ENCODE measurements around the gene GALNT10. TPM values are rescaled to one million over a fixed set of nuclear protein-coding genes. Genes with fewer than 3 reads are reported as not detected.
A peak's percentile ranks its signal among the peaks of the same experiment; 100 is the strongest.

Gene GALNT10
- total and polyA plus RNA-seq, 9 of the 15 experiments (the other 6 are each of a cell fraction or from before 2014, with no cell fraction given), result 4.6 to 37.1 (median 13.3) TPM

GRCh38 chr5:154403776-154404387 lies 213.3 kb downstream of the GALNT10 start:
- H3K27ac ChIP-seq (ENCODE audit: extremely low read depth, low read depth, low read length), result no peak overlapping the region
- H3K4me3 ChIP-seq, result no peak overlapping the region
- TF ChIP-seq, protein P1, sequence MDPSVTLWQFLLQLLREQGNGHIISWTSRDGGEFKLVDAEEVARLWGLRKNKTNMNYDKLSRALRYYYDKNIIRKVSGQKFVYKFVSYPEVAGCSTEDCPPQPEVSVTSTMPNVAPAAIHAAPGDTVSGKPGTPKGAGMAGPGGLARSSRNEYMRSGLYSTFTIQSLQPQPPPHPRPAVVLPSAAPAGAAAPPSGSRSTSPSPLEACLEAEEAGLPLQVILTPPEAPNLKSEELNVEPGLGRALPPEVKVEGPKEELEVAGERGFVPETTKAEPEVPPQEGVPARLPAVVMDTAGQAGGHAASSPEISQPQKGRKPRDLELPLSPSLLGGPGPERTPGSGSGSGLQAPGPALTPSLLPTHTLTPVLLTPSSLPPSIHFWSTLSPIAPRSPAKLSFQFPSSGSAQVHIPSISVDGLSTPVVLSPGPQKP (CRISPR knock-in tag; IDR thresholded peaks at IDR 0.05), result no peak
- no peak for TF ChIP-seq TFAM (CRISPR knock-in tag; conservative IDR thresholded peaks at IDR 0.05)
- TF ChIP-seq ZBTB33 (CRISPR knock-in tag; IDR thresholded peaks at IDR 0.05), result peak; percentile 78
- TF ChIP-seq, protein P2, sequence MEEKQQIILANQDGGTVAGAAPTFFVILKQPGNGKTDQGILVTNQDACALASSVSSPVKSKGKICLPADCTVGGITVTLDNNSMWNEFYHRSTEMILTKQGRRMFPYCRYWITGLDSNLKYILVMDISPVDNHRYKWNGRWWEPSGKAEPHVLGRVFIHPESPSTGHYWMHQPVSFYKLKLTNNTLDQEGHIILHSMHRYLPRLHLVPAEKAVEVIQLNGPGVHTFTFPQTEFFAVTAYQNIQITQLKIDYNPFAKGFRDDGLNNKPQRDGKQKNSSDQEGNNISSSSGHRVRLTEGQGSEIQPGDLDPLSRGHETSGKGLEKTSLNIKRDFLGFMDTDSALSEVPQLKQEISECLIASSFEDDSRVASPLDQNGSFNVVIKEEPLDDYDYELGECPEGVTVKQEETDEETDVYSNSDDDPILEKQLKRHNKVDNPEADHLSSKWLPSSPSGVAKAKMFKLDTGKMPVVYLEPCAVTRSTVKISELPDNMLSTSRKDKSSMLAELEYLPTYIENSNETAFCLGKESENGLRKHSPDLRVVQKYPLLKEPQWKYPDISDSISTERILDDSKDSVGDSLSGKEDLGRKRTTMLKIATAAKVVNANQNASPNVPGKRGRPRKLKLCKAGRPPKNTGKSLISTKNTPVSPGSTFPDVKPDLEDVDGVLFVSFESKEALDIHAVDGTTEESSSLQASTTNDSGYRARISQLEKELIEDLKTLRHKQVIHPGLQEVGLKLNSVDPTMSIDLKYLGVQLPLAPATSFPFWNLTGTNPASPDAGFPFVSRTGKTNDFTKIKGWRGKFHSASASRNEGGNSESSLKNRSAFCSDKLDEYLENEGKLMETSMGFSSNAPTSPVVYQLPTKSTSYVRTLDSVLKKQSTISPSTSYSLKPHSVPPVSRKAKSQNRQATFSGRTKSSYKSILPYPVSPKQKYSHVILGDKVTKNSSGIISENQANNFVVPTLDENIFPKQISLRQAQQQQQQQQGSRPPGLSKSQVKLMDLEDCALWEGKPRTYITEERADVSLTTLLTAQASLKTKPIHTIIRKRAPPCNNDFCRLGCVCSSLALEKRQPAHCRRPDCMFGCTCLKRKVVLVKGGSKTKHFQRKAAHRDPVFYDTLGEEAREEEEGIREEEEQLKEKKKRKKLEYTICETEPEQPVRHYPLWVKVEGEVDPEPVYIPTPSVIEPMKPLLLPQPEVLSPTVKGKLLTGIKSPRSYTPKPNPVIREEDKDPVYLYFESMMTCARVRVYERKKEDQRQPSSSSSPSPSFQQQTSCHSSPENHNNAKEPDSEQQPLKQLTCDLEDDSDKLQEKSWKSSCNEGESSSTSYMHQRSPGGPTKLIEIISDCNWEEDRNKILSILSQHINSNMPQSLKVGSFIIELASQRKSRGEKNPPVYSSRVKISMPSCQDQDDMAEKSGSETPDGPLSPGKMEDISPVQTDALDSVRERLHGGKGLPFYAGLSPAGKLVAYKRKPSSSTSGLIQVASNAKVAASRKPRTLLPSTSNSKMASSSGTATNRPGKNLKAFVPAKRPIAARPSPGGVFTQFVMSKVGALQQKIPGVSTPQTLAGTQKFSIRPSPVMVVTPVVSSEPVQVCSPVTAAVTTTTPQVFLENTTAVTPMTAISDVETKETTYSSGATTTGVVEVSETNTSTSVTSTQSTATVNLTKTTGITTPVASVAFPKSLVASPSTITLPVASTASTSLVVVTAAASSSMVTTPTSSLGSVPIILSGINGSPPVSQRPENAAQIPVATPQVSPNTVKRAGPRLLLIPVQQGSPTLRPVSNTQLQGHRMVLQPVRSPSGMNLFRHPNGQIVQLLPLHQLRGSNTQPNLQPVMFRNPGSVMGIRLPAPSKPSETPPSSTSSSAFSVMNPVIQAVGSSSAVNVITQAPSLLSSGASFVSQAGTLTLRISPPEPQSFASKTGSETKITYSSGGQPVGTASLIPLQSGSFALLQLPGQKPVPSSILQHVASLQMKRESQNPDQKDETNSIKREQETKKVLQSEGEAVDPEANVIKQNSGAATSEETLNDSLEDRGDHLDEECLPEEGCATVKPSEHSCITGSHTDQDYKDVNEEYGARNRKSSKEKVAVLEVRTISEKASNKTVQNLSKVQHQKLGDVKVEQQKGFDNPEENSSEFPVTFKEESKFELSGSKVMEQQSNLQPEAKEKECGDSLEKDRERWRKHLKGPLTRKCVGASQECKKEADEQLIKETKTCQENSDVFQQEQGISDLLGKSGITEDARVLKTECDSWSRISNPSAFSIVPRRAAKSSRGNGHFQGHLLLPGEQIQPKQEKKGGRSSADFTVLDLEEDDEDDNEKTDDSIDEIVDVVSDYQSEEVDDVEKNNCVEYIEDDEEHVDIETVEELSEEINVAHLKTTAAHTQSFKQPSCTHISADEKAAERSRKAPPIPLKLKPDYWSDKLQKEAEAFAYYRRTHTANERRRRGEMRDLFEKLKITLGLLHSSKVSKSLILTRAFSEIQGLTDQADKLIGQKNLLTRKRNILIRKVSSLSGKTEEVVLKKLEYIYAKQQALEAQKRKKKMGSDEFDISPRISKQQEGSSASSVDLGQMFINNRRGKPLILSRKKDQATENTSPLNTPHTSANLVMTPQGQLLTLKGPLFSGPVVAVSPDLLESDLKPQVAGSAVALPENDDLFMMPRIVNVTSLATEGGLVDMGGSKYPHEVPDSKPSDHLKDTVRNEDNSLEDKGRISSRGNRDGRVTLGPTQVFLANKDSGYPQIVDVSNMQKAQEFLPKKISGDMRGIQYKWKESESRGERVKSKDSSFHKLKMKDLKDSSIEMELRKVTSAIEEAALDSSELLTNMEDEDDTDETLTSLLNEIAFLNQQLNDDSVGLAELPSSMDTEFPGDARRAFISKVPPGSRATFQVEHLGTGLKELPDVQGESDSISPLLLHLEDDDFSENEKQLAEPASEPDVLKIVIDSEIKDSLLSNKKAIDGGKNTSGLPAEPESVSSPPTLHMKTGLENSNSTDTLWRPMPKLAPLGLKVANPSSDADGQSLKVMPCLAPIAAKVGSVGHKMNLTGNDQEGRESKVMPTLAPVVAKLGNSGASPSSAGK (IDR thresholded peaks at IDR 0.05), result no peak
- H3K27me3 ChIP-seq (ENCODE audit: control insufficient read depth in 2 of 2, insufficient read depth in 2 of 2, low read length in 2 of 2), result no peaks in the 10 kb centered on the region
- H3K36me3 ChIP-seq (ENCODE audit: control insufficient read depth, insufficient read depth, low read length), result no peaks in the 10 kb centered on the region
- ATAC-seq (no peak), FAIRE-seq (no peak), DNase-seq (ENCODE audit: extremely low read depth in 1 of 4, low spot score in 3 of 4) (no peak)
- H3K9me1 ChIP-seq (ENCODE audit: control insufficient read depth, insufficient read depth, low read length), result no peaks in the 10 kb centered on the region
- in situ Hi-C loops (cut with MboI) (no loop called here), intact Hi-C loops (cut with micrococcal nuclease) (loop anchor here (2.0 kb wide), 2 partner anchors 207 to 223 kb away; no protein-coding TSS in a partner anchor)
- H2AFZ ChIP-seq (ENCODE audit: low read depth, low read length), result no peak overlapping the region
- peaks cover 0 to 9% of the 10 kb centered on the region in 2 experiments; a peak in 3 of 5 replicates for H3K4me1 ChIP-seq (replicated peaks in 1 of 2; ENCODE audit: control insufficient read depth in 2 of 2, insufficient read depth in 2 of 2, low read length in 2 of 2)
- no peaks in the 10 kb centered on the region for H3K9me3 ChIP-seq (replicated peaks; ENCODE audit: control insufficient read depth, insufficient read depth, low read depth, low read length)
- POLR2A ChIA-PET, result interaction anchor here (0.6 kb wide), 3 partner anchors 234 to 421 kb away, joined by 3 to 4 read pairs (median 4); no protein-coding TSS in a partner anchor
- 75% methylated on average over 8 of the region's 8 CpGs for WGBS (ENCODE audit: insufficient coverage, low coverage, missing lambda C conversion rate)
- no TSS peak for BruUV-seq (replicated peaks)
- H3K79me2 ChIP-seq (ENCODE audit: control insufficient read depth, insufficient read depth, low read length), result no peaks in the 10 kb centered on the region
- no peaks in the 10 kb centered on the region for H4K20me1 ChIP-seq (replicated peaks; ENCODE audit: control insufficient read depth, insufficient read depth, low read length)
- CTCF ChIA-PET (ENCODE audit: low intra/inter-chr PET ratio), result interaction anchor here (1.7 to 2.2 kb wide), 2 partner anchors 332 to 429 kb away, joined by 13 read pairs; no protein-coding TSS in a partner anchor
- no peak overlapping the region for H3K9ac ChIP-seq (ENCODE audit: insufficient read depth in 1 of 2, low read depth in 2 of 2, low read length in 2 of 2)
- no peak overlapping the region for H3K4me2 ChIP-seq (ENCODE audit: insufficient read depth, low read length)

Data from K562 (cell line).